GM19324 (cell line): Measurements from ENCODE around the gene PSG3.
"Not testable (repeated sequence)": the region's sequence is repeated elsewhere in the genome, so short reads cannot be mapped to it uniquely, and the experiment has no call there.

Experiments used
- ATAC-seq: cut with Tn5 transposase; IDR thresholded peaks from one replicate; pipeline ENCODE4 v1.9.1; 2021; ENCODE audit warnings: mild to moderate bottlenecking, moderate library complexity; ENCODE audit not compliant: unreplicated experiment, low FRiP score

Gene PSG3

DNA sequence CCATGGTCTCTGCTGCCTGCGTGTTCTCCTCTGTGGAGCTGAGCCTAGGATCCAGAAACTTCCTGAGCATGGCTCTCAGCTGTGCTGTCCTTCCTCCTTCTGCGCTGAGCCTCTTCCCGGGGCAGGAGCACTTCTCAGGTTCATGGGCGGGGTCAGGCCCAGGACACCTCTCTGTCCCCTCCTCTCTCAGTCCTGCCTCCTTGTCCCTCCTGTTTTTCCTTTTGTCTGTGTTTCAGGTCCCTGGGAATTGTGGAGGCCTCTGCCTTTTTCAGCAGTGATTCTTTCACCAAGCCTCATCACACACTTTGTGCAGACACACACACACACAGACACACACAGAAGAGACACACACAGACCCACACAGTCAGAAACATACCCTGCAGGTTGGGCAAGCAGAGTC lies at the start of gene PSG3:
PSG3 (minus strand) TSS at position 101 of the 400 bp plus-strand sequence; CDS start at position 4, 97 bp downstream.
- ATAC-seq = not testable (repeated sequence)

GRCh38 chr19:42788766-42789165 lies 48.5 kb upstream of the PSG3 start:
- ATAC-seq = not testable (repeated sequence)

- not testable (repeated sequence) for ATAC-seq
Observed at GRCh38 chr19:42787766-42788165, 47.5 kb upstream of the PSG3 start.

GRCh38 chr19:42776750-42777612 lies 36.7 kb upstream of the PSG3 start:
- ATAC-seq = not testable (repeated sequence)

- ATAC-seq = not testable (repeated sequence)
Observed at GRCh38 chr19:42774510-42775158, 34.4 kb upstream of the PSG3 start.

- not testable (repeated sequence) for ATAC-seq
Observed at GRCh38 chr19:42767319-42767718, 27.0 kb upstream of the PSG3 start.

DNA sequence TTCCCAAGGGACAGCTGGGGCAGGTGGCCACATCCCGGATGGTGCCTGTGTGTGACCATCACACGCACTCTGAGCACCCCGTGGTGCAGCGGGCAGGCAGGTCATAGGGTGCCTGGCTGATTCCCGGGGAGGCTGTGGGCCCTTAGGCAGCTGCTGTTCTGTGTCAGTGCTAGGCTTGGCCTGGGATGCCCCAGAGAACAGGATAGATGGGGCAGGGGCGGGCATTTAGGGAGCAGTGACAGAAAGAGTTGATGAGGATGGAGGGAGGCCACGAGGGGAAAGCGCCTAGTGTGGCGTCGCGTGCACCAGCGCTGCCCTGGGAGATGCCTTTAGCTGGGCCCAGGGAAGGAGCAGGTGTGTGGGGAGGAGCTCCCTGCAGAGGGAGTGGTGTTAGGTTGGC lies 26.6 kb upstream of the PSG3 start:
- ATAC-seq = not testable (repeated sequence)

GRCh38 chr19:42764836-42765235 lies 24.6 kb upstream of the PSG3 start:
- no peak for ATAC-seq

DNA sequence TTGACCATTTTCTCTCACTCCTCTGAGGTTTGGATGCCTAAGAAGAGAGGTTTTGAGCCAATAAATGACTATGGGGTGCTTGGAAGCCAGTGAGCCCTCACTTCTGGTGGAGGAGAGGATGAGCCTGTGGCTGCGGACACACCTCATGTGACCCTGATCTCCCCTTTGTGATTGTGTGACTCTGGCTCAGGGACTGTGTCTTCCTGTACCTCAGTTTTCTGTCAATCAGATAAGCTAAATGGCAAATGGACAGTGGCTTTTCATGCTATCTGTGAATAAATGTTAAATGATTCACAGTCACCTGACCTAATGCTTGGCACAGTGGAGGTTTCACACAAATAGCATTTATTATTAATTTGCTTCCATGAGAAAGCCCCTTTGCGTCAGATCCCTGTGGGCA lies 22.5 kb upstream of the PSG3 start:
- ATAC-seq = no peak

GRCh38 chr19:42761924-42762295 lies 21.6 kb upstream of the PSG3 start:
- ATAC-seq = not testable (repeated sequence)

DNA sequence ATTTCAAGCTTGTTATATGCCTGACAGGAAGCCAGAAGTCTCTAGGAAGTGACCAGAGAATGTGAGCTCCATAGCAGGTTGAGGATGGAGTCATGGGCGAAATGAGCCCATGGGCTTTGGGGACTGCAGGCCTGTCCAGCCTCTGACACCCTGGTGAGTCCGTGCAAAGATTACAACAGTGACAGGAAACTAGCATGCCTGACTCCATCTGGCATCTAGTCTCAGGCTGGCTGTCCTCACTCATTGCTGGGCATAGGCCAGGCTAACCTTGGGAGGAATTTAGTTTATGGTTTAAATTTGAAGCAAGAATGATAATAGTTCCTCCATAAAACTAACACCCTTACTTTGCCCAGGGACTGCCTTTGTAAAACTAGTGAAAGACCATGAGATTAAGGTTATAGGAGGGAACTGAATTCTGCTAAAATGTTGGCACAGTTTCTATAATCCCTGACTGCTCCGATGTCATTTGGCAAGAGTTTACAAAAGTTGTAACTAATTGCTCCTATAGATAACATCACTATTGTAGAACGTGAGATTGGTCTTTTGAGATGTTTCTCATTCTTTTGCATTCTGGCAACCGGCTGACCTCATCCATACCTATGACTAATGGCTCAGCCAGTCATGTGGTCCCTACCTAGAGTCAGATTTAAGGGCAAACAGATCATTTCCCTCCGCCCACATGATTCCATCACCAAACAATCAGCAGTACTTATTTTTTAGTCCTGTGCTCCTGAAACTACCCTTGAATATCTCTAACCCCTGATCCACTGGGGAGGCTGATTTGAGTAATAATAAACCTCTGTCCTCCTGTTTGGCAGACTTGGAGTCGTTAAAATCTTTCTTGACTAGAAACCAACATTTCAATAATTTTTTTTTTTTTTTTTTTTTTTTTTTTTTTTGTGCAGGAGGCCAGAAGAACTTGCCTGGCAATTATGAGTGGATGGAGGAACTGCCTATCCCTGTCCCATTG lies 21.0 kb upstream of the PSG3 start:
- not testable (repeated sequence) for ATAC-seq

GRCh38 chr19:42758667-42759066 lies 18.4 kb upstream of the PSG3 start:
- not testable (repeated sequence) for ATAC-seq

- ATAC-seq = not testable (repeated sequence)
Observed at GRCh38 chr19:42752246-42752645, 12.0 kb upstream of the PSG3 start.

- ATAC-seq = not testable (repeated sequence)
Observed at GRCh38 chr19:42741726-42742607, 1.7 kb upstream of the PSG3 start.

- ATAC-seq = not testable (repeated sequence)
Observed at GRCh38 chr19:42737581-42738011, 2.7 kb downstream of the PSG3 start.

DNA sequence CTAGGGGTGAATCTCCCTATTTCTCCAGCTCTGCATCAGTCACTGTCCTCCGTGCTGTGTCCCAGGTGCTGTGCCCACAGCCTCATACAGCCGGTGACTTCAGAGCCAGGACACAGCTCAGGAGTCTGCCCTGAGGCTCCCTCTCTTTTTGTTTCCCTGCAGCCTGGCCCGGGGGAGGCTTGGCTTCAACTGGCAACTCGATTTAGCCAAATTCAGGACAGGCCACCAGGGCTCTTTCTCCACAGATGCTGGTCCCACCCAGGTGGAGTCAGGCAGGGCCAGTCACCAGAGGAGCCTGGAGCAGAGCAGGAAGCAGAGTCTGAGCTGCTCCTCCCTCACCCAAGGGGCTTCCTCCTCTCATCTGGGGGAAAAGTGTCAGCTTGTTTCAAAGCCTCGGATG lies 11.9 kb downstream of the PSG3 start:
- ATAC-seq = not testable (repeated sequence)

DNA sequence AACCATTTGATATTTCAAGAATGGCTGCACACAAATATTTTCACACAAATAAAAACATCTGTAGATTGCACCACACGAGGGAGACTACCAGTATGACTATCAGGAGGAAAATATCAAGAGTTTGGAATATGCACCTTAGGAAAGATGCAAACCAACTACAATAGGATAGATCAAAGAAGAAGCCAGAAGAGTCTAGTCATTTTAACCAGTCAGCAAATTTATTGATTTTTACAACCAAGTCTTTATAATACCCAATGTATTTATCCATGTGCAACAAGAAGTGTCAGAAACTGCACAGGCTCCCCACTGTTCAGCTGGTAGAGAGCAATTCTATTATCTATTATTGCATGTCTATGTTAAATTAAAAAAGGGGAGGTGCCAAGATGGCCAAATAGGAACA lies 26.3 kb downstream of the PSG3 start:
- not testable (repeated sequence) for ATAC-seq

DNA sequence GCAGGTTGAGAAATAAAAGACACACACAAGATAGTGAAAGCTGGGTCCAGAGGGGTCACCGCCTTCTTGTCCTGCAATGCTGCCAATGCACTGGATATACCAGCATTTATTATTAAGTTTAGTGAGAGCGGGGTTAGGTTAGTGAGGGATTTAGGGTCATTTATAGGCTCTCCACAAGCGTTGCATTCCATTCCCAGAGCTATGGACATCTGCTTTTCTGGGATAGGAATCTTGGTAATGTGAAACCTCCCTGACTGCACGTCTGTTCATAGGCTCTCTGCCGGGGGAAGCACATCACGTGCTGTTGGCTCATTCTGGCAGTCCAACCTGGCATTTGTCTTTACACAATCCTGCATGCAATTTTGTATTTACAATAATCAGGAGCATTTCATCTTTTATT lies 27.5 kb downstream of the PSG3 start:
- not testable (repeated sequence) for ATAC-seq

DNA sequence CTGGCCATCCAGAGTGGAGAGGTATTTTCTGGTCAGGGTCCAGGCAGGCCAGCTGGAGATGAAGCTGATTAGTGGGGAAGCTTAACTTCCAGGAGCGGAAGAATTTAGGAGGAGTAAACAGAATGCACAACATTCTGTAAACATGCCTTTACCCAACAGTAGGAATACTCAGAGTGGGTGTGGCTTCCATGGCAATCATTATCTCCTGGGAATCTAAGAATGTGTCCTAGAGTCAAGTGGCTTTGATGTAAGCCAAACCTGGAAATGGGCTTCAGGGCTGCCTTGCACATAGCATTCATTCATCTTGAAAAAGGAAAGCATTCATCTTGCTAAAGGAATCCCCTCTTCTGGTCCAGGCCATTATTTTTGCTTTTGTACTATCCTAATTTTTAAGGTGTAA lies 29.3 kb downstream of the PSG3 start:
- not testable (repeated sequence) for ATAC-seq
